HG03139 (cell line): ENCODE results near the gene POFUT2.

ENCODE experiments used
- ATAC-seq: cut with Tn5 transposase; IDR thresholded peaks from one replicate; pipeline ENCODE4 v1.9.1; 2021; ENCODE audit not compliant: unreplicated experiment

POFUT2 gene

DNA sequence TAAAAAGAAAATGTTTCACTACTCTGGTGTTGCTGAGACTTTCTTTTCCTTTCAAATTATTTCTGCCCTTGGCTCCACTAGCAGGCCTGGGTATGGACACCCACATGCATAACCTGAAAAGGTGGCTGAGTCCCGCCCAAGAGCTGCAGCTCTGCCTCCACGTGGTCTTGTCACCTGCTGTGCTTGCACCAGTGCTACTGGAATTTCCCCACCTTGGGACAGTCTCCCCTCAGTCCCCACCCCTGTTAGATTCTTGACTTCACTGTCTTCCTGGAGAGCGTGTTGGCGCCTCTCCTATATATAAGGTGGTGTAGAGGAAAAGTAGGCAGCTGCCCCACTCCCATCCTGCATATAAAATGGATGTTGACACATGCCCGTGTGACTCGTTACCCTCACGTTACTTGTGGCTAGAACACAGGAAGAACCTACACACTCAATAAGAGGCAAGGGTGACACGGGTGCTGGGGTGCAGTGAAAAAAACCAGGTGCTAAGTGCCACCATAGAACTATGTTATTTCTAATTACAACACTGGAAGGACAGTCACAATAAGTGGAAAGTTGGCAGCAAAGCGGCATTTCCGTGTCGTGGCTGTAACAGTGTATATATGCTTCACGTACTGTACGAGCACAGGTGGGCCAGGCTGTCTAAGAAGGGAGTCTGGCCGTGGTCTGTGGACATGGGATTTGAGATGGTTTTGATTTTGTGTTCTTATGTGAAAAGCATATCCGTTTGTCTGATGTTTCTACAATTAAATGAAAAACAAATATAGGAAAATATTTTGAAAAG is 61.0 kb downstream of the POFUT2 start:
- no peak for ATAC-seq

DNA sequence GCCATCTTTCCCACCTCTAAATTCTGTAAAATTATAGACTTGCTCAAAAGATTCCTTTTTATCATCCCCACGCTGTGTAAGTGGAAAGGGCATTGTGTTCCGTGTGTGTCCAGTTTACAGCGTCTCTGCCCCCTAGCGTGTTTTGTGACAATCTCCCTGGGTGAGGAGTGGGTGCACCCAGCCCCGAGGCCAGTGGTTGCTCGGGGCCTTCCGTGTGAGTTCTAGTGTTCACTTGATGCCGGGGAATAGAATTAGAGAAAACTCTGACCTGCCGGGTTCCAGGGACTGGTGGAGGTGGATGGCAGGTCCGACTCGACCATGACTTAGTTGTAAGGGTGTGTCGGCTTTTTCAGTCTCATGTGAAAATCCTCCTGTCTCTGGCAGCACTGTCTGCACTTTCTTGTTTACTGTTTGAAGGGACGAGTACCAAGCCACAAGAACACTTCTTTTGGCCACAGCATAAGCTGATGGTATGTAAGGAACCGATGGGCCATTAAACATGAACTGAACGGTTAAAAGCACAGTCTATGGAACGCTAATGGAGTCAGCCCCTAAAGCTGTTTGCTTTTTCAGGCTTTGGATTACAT is 61.9 kb downstream of the POFUT2 start:
- ATAC-seq, result no peak

DNA sequence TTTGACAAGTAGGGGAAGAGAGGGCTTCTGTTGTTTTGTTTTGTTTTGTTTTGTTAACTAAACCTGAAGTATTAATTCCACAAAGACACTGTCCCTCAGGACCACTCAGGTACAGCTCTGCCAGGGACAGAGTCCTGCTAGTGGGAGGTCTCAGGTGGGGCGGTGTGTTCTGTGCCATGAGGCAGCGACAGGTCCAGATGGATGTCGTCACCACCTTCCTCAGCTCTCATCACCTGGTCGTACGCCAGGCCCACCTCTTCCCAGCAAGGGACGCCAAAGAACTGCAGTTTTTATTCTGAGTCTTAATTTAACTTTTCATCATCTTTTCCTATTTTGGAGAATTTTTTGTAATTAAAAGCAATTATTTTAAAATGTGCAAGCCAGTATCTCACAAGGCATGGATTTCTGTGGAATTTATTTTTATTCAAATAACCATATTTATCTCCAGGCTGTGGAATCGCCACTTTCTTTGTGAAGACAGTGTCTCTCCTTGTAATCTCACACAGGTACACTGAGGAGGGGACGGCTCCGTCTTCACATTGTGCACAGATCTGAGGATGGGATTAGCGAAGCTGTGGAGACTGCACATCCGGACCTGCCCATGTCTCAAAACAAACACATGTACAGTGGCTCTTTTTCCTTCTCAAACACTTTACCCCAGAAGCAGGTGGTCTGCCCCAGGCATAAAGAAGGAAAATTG is 62.5 kb downstream of the POFUT2 start:
- no peak for ATAC-seq

DNA sequence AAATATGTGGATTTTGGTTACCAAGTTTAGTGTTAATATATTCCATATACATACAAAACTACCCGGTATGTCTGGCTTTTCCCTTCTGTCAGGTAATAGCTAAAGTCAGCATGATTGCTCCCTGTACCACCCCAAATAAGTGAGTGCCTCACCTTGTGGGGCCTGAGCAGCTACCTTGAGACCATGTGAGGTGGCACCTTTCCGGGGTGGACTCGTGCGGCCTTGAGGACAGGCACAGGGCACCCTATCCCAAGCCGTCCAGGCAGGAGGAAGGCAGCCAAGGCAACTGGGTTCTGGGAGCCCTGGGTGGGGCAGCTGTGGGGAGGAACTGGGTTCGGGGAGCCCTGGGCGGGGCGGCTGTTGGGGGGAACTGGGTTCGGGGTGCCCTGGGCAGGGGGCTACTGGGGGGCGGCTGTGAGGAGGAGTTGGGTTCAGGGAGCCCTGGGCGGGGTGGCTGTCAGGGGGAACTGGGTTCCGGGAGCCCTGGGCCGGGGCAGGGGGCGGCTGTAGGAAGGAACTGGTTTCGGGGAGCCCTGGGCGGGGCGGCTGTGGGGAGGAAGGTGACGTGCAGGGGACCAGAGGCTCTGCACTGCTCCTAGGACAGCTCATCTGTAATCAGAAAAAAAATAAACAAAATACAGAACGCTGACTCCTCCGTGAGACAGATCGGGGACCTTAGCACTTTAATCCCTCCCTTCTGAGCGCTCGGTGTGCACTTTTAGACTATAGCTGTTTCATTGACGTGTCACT is 63.3 kb downstream of the POFUT2 start:
- ATAC-seq, result no peak

DNA sequence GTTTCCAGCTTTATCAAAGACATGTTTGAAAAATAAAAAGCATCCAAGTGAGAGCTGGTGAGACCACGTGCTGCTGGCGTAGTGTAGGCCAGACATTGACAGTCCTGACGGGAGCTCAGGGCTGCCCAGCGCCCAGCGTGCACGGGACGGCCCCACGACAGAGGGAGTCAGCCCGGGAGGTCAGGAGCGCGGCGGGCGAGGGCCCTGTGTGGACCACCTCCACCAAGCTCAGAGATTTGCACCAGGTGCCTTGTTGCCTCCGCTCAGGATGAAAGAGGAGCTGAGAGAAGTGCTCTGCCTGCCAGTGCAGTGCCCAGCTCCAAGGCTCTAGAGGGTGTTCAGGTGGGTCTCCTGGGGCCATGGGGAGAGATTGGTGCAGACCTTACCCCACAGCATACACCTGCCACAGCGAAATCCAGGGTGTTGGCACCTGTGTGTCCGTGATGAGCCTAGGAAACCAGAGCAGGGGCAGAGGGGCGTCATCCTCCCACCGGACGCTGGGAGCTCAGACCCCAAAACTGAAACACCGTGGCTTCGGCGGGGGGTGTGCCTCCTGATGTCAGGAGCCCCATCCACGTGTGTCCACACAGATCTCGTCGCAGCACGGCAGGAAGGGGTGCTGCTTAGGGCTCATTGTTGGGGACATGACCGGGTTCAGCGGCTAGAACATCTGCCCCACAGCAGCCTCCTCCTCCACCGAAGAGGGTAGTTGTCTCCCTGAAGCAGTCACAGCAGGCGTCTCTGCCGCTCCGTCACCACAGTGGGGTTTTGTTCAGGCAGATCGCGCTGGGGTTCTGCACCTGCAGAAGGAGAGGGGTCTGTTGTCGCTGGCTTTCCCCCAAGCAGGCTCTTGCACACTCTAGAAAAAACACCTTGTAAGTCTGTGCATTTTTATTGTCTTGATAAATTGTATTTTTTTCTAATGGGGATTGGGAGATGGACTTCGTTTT is 64.2 kb downstream of the POFUT2 start:
- no peak for ATAC-seq

DNA sequence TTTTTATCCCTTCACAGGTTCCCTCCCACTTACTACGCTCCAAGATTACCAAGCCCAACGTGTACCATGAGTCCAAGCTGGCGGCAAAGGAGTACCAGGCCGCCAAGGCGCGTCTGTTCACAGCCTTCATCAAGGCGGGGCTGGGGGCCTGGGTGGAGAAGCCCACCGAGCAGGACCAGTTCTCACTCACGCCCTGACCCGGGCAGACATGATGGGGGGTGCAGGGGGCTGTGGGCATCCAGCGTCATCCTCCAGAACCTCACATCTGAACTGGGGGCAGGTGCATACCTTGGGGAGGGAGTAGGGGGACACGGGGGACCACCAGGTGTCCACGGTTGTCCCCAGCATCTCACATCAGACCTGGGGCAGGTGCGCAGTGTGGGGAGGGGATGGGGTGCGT is 65.7 kb downstream of the POFUT2 start:
- no peak for ATAC-seq

DNA sequence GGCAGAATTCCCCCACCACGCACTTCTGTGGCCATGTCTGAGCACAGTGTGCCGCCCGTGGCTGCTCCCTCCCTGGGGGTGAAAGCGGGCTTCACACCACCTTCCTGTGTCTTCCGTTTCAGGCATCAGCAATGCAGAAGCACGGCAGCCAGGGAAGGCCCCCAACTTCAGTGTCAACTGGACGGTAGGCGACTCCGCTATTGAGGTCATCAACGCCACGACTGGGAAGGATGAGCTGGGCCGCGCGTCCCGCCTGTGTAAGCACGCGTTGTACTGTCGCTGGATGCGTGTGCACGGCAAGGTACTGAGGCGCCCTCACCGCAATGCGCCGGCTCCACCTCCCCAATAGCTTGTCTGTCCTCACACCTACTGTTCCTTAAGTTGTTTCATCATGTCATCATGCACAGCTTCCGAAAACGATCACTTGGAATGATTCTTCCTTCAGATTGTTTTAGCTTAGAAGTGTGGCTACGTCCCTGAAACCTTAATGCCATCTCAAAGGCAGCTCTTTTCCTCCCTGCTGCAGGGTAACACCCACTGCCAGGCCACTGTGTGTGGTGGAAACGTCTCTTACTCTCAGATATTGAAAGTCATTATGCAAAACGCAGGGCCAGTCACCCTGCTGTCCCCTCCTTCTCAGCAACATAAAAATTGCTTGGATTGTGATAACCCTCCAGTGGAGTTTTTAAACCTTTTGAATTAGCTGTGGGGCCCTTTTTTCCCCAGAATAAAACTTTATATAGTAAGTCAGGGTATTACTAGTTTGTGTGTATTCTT is 66.8 kb downstream of the POFUT2 start:
- ATAC-seq, result no peak

DNA sequence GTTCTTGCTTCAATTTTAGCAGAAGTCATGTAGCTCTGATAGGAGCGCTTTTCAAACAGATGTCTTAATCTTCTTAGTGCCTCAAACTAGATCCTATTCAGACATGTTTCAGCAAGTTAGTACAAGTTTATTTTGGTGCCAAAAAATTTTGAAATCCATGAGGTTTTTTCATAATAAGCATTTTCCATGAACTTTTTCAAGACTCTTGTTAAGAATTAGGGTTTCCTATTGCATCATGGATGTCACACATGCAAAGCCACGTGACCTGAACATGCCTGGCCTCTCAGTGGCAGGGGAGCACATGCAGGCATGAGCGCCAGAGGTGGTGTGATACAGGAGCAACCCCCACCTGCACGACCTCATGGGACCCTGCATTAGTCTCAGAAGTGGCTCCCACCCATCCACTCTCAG is 67.6 kb downstream of the POFUT2 start:
- ATAC-seq, result no peak

DNA sequence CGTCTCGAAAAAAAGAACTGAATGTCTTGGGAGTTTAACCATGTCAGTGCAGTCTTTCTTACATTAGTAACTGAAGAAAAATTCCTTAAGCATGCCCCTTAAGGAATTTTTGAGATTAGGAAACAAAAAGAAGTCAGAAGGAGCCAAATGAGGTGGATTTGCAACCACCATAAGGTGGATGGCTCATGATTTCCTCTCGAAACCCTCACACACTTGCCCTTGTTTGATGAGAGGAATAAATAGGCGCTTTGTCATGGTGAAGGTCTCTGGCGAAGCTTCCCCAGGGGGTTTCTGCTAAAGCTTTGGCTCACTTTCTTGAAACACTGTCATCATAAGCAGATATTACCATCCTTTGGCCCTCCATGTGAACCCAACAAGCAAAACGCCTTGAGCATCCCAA is 68.2 kb downstream of the POFUT2 start:
- ATAC-seq, result no peak

DNA sequence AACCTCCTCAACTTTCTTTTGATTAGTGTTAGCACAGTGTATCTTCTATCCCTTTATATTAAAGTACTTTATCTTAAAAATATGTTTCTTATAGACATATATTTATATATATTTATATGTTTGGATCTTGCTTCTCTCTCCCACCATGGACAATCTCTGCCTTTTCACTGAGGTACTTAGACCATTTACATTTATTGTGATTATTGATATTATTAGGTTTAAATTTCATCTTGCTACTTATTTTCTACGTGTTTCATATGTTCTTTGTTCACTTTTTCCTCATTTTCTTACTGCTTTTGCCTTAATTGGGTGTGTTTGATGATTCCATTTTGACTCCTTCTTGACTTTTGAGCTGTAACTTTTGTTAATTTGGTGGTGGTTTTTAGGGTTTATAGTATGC is 70.7 kb downstream of the POFUT2 start:
- ATAC-seq, result no peak

DNA sequence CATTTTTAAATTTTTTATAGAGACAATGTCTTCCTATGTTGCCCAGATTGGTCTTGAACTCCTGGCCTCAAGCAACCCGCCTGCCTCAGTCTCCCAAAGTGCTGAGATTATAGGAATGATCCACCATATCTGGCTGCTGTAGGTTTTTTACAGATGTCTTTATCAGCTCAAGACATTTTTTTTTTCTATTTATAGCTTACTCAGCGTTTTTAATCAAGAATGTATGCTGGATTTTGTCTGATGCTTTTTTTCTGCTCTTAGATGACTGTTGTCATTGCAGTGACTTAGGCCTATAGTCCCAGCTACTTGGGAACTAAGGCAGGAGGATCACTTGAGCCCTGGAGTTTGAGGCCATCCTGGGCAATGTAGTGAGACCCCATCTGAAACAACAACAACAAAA is 72.5 kb downstream of the POFUT2 start:
- ATAC-seq, result no peak
